NCI-H1092 (cell line): ENCODE data around the gene GRIA2.

ENCODE experiments used
- DNase-seq: peaks from one replicate; lab custom pipeline; 2025; lab: John Stamatoyannopoulos, UW

Gene GRIA2

DNA sequence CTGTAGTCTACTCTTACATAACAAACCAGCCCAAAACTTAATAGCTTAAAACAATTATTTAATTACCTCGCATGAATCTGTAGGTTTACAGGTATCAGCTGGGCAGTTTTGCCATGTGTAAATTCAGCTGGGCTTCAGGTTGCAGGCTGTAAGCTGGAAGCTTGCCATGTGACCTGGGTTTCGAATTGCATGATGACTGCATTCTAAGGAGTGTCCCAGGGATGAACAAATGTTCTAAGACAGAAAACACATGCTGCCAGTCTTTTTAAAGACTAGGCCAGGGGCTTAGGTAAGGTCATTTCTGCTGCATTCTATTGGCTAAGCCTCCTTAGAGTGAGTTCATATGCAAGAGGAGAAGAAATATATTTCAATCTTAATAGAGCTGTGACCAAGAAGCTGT, 44.8 kb downstream of the GRIA2 start:
- no peak for DNase-seq

DNA sequence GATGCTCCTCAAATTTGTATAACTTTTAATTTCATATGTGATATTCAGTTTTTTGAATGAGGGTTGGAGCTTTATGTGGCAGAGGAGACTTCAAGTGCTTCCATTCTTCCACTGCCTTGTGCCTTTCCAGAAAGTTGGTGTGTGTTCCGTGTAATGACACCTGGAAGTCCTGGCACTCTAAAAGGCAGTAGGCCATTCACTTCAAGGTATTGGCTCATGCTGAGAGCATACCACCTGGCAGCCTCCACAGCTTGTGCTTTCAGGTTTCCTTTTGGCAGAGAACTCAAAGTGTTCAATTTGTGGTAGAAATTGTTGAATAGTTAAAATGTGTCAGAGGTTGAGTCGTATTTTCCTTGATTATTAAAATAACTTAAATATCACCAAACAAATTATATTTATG, 49.6 kb downstream of the GRIA2 start:
- DNase-seq: no peak

DNA sequence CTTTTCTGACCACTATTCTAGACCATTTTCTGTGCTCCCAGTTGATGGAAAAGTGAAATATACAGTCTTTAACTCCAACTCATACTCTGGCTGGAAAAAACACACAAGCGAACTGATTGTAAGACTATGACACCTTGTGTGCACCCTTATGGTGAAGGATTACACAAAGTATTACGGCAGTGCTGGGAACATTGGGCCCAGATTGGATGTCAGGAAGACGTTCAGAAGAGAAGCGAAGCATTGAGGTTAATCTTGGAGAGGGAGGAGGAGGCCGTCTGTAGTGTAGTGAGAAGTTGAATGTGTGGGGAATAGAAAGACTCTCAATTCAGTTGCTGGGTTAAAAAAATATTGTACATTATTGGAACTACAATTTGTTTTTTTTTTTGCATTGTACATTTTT, 50.0 kb downstream of the GRIA2 start:
- DNase-seq: no peak

GRCh38 chr4:157271166-157271869, 50.8 kb downstream of the GRIA2 start:
- DNase-seq: no peak

DNA sequence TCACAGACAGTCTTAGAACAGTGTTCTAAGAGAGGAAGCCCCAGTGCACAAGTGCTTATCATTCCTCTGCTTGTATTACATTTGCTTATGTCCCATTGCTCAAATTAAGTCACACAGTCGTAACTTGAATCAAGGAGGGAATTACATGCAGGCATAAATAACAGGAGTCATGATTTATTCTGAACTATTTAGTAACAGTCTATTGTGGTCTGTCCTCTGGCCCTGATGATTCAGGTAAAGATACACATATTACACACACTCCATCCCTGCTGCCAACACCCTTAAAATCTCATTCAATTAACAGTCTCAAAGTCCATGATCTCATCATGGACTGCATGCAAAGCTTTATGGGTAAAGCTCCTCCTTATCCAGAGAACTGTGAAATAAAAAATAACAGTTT, 60.1 kb downstream of the GRIA2 start:
- DNase-seq: no peak

GRCh38 chr4:157282019-157282418, 61.5 kb downstream of the GRIA2 start:
- DNase-seq: no peak

DNA sequence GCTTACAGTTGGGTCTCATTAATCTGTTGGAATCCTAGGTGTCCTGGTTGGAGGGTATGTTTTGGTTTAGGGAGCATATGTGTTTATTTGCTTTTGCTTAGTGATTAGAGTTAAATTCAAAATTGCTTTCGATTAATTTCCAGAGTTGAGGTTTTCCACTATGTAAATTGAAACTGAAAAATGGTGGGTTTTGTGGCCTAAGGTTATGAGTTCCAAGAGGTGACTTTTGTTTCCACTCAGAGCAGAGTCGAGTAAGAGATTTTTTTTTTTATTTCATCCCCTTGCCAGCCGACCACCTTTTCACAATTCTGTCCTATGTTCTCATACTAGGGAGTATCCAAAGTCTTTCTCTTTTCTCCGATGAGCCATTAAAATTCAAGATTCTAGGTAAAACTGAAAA, 66.9 kb downstream of the GRIA2 start:
- no peak for DNase-seq

- DNase-seq: no peak
Measured at GRCh38 chr4:157290622-157291021, 70.1 kb downstream of the GRIA2 start.

GRCh38 chr4:157291071-157291470, 70.5 kb downstream of the GRIA2 start:
- no peak for DNase-seq

DNA sequence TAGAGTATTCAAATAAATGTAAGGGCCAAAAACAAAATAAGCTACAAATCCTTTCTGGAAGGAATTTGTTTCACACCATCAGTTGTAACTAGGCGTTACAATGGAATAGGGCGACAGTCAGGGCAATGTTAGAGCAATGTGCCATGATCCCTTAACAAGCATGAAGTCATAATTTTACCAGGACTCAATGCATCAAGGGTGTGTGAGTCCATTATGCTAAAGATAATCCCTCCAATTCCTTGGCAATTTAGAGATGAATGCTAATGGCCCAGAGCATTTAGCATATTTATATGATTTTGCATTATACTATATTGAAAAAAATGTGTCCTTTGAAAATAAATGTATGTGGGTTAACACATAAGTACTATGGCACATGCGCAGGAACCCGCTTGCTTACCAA, 73.1 kb downstream of the GRIA2 start:
- DNase-seq: no peak

GRCh38 chr4:157294575-157294974, 74.0 kb downstream of the GRIA2 start:
- no peak for DNase-seq

GRCh38 chr4:157300701-157301100, 80.2 kb downstream of the GRIA2 start:
- DNase-seq: no peak

DNA sequence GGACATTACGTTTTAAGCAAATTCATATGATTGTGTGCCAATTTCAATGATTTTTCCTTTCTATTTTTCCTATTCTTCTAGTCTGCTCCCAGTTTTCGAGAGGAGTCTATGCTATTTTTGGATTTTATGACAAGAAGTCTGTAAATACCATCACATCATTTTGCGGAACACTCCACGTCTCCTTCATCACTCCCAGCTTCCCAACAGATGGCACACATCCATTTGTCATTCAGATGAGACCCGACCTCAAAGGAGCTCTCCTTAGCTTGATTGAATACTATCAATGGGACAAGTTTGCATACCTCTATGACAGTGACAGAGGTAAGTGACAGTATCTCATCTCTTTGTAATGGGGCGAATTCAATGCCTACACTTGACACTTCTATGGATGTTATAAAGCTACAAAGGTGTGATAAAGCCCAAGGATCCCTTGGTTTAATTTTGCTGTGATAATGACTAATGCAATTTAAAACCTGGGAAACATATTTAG, 83.0 kb downstream of the GRIA2 start:
- no peak for DNase-seq

DNA sequence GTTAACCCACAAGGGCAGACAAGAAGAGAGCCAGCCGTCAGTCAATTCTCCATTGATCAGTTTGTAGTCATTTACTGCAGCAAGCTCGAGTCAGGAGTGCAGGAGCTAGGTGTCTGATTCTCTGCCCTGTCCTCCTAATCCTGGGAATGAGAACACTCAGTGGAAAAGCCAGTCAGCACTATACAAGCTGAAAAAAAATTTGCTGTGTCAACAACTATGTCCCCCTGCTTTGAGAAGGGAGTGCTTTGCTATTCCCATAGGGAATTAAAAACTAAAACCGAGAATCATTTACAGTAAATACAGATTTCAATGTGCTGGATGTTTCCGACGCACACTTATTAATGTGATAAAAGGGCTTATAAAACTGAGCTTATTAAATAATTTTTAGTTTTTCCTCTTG, 84.2 kb downstream of the GRIA2 start:
- no peak for DNase-seq

DNA sequence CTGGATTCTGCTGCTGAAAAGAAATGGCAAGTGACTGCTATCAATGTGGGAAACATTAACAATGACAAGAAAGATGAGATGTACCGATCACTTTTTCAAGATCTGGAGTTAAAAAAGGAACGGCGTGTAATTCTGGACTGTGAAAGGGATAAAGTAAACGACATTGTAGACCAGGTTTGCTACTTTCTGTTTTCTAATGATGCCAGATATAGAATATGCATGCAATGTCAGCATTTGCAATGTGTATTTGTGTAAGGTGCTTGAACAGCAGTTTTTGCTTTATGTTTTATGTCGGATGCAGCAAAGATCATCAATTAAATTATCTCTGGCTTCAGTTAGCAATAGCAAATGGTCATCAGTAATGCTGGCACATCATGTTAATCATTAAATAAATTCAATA, 92.2 kb downstream of the GRIA2 start:
- DNase-seq: no peak

- no peak for DNase-seq
Measured at GRCh38 chr4:157314906-157315305, 94.4 kb downstream of the GRIA2 start.

GRCh38 chr4:157315968-157316367, 95.4 kb downstream of the GRIA2 start:
- DNase-seq: no peak

DNA sequence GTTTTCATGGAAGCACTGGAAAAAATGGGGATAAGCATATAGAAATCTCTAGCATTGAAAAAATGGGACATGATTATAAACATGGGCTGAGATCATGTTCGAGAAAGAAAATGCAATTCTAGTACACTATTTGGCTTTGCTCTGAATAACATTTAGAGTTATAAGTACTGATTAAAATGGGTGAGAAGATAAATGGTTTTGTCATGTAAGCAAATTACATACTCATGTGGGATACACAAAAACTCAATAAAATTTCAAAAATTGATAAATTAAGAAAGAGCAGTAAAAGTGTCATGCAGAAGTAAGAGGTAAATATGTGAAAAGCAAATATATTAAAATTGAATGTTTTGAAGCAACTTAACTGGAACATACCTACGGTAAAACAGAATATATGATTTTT, 99.6 kb downstream of the GRIA2 start:
- no peak for DNase-seq

GRCh38 chr4:157327666-157328065, 107.1 kb downstream of the GRIA2 start:
- no peak for DNase-seq

- DNase-seq: no peak
Measured at GRCh38 chr4:157357887-157358286, 137.4 kb downstream of the GRIA2 start.

DNA sequence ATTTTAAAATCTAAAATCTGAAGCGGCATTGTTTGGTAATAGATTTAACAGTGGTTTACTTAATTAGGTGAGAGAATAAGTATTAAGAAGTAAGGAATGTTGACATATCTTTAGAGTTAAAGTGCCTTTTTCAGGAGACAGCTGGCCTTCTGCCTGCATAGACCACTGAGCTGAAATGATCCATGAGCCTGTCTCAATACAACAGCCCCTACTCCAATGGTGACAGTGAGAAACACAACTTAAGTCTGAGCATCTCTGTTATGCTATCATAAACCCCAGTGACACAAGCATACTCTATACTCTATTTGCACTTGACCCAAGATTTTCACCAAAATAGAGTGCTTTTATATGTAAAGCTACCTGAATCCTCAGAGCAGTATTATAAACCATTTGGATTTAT, 137.9 kb downstream of the GRIA2 start:
- no peak for DNase-seq

DNA sequence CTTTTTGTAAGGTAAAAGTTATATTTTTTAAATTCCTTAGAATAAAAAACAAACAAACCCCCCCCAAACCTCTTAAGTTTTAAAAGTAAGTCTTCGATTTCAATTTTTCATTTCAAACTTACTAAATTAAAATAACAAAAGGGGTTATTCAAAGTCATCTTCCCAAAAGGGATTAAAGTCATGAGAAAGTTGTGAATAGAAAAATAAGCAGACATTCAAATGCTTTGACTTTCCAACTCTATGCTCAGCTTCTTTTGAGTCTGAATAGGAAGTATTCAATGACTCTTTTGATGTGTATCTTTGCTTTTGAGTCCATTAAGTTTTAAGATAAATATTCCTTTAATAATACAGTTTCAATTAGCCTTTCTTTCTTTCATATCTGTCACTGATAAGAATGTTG, 138.3 kb downstream of the GRIA2 start:
- DNase-seq: no peak

DNA sequence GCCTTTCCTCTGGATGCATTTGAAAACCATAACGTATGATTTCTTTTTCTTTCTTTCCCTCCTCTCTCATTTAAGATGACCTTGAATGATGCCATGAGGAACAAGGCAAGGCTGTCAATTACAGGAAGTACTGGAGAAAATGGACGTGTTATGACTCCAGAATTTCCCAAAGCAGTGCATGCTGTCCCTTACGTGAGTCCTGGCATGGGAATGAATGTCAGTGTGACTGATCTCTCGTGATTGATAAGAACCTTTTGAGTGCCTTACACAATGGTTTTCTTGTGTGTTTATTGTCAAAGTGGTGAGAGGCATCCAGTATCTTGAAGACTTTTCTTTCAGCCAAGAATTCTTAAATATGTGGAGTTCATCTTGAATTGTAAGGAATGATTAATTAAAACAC, 142.8 kb downstream of the GRIA2 start:
- DNase-seq: no peak

GRCh38 chr4:157372154-157372553, 151.6 kb downstream of the GRIA2 start:
- DNase-seq: no peak
